GM10266 (cell line): ENCODE measurements around the gene CAPN5.

Experiments
- DNase-seq: peaks from one replicate; pipeline ENCODE4 v3.0.0; 2012; ENCODE audit errors: extremely low spot score
- TF ChIP-seq, protein P1 (sequence below): IDR thresholded peaks from 2 replicates; pipeline ENCODE4 v1.5.1; 2012; ENCODE audit warnings: mild to moderate bottlenecking, low read depth; ENCODE audit not compliant: control insufficient read depth, insufficient read depth; ENCODE audit errors: missing control alignments

The CAPN5 gene

DNA sequence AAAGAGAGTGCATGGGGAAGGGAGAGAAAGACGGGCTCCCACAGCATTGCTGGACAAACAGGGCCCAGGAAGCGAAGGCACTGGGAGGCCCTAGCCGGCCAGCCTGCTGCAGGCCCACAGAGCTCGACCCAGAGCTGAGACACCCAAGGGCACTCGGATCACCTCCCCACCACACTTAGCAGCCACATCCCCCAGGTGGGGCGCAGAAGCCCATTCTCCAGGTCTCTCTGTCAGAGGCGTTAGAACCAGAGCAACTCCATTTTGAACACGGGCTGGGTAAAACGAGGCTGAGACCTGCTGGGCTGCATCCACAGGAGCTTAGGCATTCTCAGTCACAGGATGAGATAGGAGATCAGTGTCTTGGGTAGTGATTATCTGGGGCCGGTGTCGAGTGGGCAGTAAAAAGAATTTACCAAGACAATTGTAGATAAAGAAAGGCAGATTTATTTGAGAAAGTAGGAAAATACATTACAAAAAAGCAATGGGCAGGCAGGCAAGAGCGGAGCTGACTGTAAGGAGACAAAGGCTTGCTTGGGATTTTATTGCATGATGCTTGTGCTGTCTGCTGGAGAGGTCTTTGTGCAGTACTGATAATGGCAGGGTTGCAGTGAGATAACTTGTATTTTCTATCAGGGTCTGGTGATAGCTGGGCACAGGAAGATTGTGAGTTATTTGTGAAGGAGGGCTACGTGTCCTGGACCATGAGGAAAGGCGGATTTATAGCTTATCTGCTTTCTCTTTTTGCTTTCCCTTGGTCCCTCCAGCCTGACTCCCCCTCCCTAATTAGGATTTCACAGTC lies 13.4 kb upstream of the CAPN5 start:
- no peak for DNase-seq
- TF ChIP-seq, protein P1, sequence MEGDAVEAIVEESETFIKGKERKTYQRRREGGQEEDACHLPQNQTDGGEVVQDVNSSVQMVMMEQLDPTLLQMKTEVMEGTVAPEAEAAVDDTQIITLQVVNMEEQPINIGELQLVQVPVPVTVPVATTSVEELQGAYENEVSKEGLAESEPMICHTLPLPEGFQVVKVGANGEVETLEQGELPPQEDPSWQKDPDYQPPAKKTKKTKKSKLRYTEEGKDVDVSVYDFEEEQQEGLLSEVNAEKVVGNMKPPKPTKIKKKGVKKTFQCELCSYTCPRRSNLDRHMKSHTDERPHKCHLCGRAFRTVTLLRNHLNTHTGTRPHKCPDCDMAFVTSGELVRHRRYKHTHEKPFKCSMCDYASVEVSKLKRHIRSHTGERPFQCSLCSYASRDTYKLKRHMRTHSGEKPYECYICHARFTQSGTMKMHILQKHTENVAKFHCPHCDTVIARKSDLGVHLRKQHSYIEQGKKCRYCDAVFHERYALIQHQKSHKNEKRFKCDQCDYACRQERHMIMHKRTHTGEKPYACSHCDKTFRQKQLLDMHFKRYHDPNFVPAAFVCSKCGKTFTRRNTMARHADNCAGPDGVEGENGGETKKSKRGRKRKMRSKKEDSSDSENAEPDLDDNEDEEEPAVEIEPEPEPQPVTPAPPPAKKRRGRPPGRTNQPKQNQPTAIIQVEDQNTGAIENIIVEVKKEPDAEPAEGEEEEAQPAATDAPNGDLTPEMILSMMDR, result no peak

DNA sequence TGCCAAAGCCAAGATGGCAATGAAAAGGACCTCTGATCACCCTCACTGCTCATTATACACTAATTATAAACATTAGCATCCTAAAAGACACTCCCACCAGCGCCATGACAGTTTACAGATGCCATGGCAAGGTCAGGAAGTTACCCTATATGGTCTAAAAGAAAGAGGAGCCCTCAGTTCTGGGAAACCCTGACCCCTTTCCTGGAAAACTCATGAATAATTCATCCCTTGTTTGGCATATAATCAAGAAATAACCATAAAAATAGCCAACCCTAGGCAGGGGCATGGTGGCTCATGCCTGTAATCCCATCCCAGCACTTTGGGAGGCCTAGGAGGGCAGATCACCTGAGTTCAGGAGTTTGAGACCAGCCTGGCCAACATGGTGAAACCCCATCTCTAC lies 12.7 kb upstream of the CAPN5 start:
- DNase-seq, result no peak
- TF ChIP-seq, protein P1, result no peak

DNA sequence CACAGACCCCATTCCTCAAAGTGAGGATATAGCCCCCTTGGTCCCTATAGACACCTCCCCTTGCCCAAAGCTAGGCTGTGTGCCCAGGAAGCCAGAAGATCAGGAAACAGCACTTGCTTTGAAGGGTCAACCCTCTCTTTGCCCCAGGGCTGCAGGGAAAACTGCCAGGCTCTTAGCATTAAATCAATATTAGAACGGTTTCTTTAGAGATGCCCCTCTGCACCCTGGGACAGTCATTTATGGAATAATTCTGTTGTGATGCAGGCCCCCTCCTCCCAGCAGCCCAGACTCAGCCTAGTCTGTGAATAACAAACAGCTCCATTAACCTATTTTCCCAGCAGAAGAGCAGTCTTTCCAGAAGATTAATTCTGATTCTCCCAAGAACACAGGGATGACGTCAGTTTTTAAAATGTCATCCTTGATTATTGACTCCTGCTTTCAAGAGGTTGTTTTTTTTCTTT lies 11.6 kb upstream of the CAPN5 start:
- TF ChIP-seq, protein P1, result no peak
- DNase-seq, result no peak

DNA sequence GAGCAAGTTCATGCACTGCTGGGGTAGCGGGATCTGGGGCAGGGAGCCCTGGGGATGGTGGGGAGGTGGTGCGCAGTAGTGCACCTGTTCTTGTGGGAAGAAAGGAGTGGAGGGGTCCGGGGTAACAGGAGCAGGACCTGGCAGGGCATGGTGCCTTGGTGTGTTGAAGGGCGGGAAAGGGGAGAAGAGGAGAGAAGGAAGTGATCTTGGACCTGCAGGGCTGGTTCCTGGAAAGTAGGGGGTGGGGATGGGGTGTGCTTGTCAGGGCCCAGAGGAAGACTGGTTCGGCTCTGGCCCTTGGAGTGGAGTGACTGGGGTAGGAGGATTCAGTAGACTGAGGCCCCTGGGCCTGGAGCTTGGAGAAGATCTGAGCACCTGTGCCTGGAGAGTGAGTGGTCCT lies 10.9 kb upstream of the CAPN5 start:
- no peak for DNase-seq
- TF ChIP-seq, protein P1, result no peak

DNA sequence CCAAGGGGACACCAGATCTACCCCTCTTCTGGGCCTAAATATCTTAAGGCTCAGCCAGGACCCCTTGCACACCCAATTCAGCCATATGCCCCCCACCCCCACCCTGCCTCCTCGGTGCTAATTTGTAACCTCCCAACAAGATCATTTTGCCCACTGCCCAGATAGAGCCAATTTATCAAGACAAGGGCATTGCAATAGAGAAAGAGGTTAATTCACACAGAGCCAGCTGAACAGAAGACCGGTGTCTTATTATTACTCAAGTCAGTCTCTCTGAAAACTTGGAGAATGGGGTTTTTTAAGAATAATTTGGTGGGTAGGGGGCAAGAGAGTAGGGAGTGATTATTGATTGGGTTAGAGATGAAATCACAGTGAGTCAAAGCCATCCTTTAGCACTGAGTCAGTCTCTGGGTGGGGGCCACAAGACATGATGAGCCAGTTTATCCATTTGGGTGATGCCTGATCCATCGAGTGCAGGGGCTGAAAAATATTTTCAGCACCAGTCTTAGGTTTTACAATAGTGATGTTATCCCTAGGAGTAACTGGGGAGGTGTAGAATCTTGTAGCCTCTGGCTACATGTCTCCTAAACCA lies 9.9 kb upstream of the CAPN5 start:
- no peak for DNase-seq
- TF ChIP-seq, protein P1, result no peak

DNA sequence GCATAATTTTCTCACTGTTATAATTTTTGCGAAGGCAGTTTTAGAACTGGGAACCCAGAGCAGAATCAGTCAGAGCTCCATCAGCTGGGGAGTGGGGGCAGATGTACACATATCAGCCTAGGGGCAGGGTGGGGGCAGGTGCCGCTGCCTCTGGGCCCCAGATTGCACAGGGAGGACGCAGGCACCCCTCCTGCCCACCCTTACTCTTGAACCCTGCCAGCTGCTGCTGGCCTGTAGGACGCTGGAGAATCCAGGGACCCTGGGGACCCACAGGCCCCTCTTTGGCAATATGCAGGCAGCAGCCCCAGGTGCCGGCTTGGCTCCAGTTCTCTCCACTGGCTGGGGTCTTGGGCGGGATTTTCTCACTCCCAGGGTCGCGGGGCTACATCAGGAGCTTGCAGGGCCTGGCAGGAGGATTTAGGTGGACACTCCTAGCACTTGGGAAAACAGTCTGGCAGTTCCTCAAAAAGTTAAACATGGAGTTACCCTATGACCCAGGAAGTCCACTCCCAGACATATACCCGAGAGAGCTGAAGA lies 8.8 kb upstream of the CAPN5 start:
- no peak for DNase-seq
- TF ChIP-seq, protein P1, result no peak

DNA sequence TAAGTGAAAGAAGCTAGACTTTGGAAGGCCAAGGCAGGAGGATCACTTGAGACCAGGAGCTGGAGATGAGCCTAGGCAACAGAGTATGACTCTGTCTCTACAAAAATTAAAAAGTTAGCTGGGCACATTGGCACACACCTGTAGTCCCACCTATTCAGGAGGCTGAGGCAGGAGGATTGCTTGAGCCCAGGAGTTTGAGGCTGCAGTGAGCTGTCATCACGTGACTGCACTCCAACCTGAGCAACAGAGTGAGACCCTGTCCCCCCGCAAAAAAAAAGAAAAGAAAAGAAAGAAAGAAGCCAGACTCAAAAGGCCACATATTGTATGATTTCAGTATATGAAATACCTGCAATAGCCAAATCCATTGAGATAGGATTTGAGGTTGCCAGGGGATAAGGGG lies 7.9 kb upstream of the CAPN5 start:
- TF ChIP-seq, protein P1, result no peak
- no peak for DNase-seq
